Activated CD4-positive, alpha-beta T cell treated with anti-CD3 and anti-CD28 coated beads for 36 hours (primary cell): Measurements from ENCODE around the gene ADAM19. TPM values are rescaled to one million over a fixed set of nuclear protein-coding genes. Genes with fewer than 3 reads are reported as not detected.

Experiments used
- total RNA-seq, 2 experiments: library from RNA; stranded (reverse); gene quantifications; one replicate each; pipeline ENCODE4 v1.2.3, GENCODE V29; 2021

Gene ADAM19
- total RNA-seq, 2 experiments from 2014 or later = 63.6 to 69.5 TPM

Other genes starting within 250 kb of the ADAM19 start
- 1 to 10 TPM; 3.5 to 3.7 TPM for gene NIPAL4, start 115.6 kb downstream of the ADAM19 start, total RNA-seq
- under 1 TPM; 0.18 to 0.44 TPM for gene SOX30, start 76.7 kb upstream of the ADAM19 start, total RNA-seq
- not detected for gene C5orf52, start 95.8 kb upstream of the ADAM19 start, total RNA-seq
- gene THG1L, start 155.6 kb upstream of the ADAM19 start, total RNA-seq = 10 to 100 TPM; 29.9 to 33.8 TPM
- 1 to 10 TPM; 6.2 to 8.0 TPM for gene LSM11, start 167.9 kb upstream of the ADAM19 start, total RNA-seq